ENCODE results near the gene TM2D1.

TM2D1 gene

GRCh38 chr1:61670016-61670415, 54.9 kb downstream of the TM2D1 start:
- no peaks in the 10 kb centered on the region for H3K36me3 ChIP-seq (ENCODE audit: control insufficient read depth, insufficient read depth, low read length)
- no peaks in the 10 kb centered on the region for H3K27me3 ChIP-seq (ENCODE audit: control insufficient read depth, insufficient read depth, low read length)
- H3K4me3 ChIP-seq (ENCODE audit: low read depth, low read length) = no peak overlapping the region
- H3K9me3 ChIP-seq (ENCODE audit: control insufficient read depth, insufficient read depth, low read length) = no peaks in the 10 kb centered on the region
- H3K4me1 ChIP-seq (ENCODE audit: control insufficient read depth, insufficient read depth, low read length) = no peaks in the 10 kb centered on the region
- H3K9ac ChIP-seq (ENCODE audit: low read depth, low read length) = no peak overlapping the region

GRCh38 chr1:61659061-61659460, 65.9 kb downstream of the TM2D1 start:
- H3K9ac ChIP-seq (ENCODE audit: low read depth, low read length) = no peak overlapping the region
- no peaks in the 10 kb centered on the region for H3K36me3 ChIP-seq (ENCODE audit: control insufficient read depth, insufficient read depth, low read length)
- H3K4me3 ChIP-seq (ENCODE audit: low read depth, low read length) = no peak overlapping the region
- H3K27me3 ChIP-seq (ENCODE audit: control insufficient read depth, insufficient read depth, low read length) = no peaks in the 10 kb centered on the region
- no peaks in the 10 kb centered on the region for H3K9me3 ChIP-seq (ENCODE audit: control insufficient read depth, insufficient read depth, low read length)
- H3K4me1 ChIP-seq (ENCODE audit: control insufficient read depth, insufficient read depth, low read length) = no peaks in the 10 kb centered on the region

- no peak overlapping the region for H3K4me3 ChIP-seq (ENCODE audit: low read depth, low read length)
- H3K36me3 ChIP-seq (ENCODE audit: control insufficient read depth, insufficient read depth, low read length) = no peaks in the 10 kb centered on the region
- no peaks in the 10 kb centered on the region for H3K4me1 ChIP-seq (ENCODE audit: control insufficient read depth, insufficient read depth, low read length)
- no peaks in the 10 kb centered on the region for H3K27me3 ChIP-seq (ENCODE audit: control insufficient read depth, insufficient read depth, low read length)
- no peaks in the 10 kb centered on the region for H3K9me3 ChIP-seq (ENCODE audit: control insufficient read depth, insufficient read depth, low read length)
- H3K9ac ChIP-seq (ENCODE audit: low read depth, low read length) = no peak overlapping the region
These were observed 69.5 kb downstream of the TM2D1 start for GRCh38 chr1:61655453-61655852.

- H3K4me3 ChIP-seq (ENCODE audit: low read depth, low read length) = no peak overlapping the region
- no peaks in the 10 kb centered on the region for H3K9me3 ChIP-seq (ENCODE audit: control insufficient read depth, insufficient read depth, low read length)
These were observed 70.9 kb downstream of the TM2D1 start for GRCh38 chr1:61654067-61654466.

GRCh38 chr1:61648983-61649742, 75.8 kb downstream of the TM2D1 start:
- Histone ChIP-seq H3K9me3 (ENCODE audit: control insufficient read depth, insufficient read depth, low read length) (no peaks in the 10 kb centered on the region), H3K4me3 (ENCODE audit: low read depth, low read length) (no peak overlapping the region), H3K36me3 (ENCODE audit: control insufficient read depth, insufficient read depth, low read length) (no peaks in the 10 kb centered on the region), H3K27me3 (ENCODE audit: control insufficient read depth, insufficient read depth, low read length) (no peaks in the 10 kb centered on the region), H3K9ac (ENCODE audit: low read depth, low read length) (no peak overlapping the region), H3K4me1 (ENCODE audit: control insufficient read depth, insufficient read depth, low read length) (no peaks in the 10 kb centered on the region)

More at GRCh38 chr1:61654067-61654466, 70.9 kb downstream of the TM2D1 start:
- Histone ChIP-seq H3K4me1 (ENCODE audit: control insufficient read depth, insufficient read depth, low read length) (no peaks in the 10 kb centered on the region), H3K27me3 (ENCODE audit: control insufficient read depth, insufficient read depth, low read length) (no peaks in the 10 kb centered on the region), H3K9ac (ENCODE audit: low read depth, low read length) (no peak overlapping the region), H3K36me3 (ENCODE audit: control insufficient read depth, insufficient read depth, low read length) (no peaks in the 10 kb centered on the region)

- Histone ChIP-seq H3K9ac (ENCODE audit: low read depth, low read length) (no peak overlapping the region), H3K27me3 (ENCODE audit: control insufficient read depth, insufficient read depth, low read length) (no peaks in the 10 kb centered on the region), H3K4me1 (ENCODE audit: control insufficient read depth, insufficient read depth, low read length) (no peaks in the 10 kb centered on the region), H3K4me3 (ENCODE audit: low read depth, low read length) (no peak overlapping the region), H3K36me3 (ENCODE audit: control insufficient read depth, insufficient read depth, low read length) (no peaks in the 10 kb centered on the region), H3K9me3 (ENCODE audit: control insufficient read depth, insufficient read depth, low read length) (no peaks in the 10 kb centered on the region)
These were observed 77.8 kb downstream of the TM2D1 start for GRCh38 chr1:61647142-61647541.

GRCh38 chr1:61645476-61645875, 79.5 kb downstream of the TM2D1 start:
- H3K27me3 ChIP-seq (ENCODE audit: control insufficient read depth, insufficient read depth, low read length) = no peaks in the 10 kb centered on the region
- H3K4me3 ChIP-seq (ENCODE audit: low read depth, low read length) = no peak overlapping the region
- no peaks in the 10 kb centered on the region for H3K9me3 ChIP-seq (ENCODE audit: control insufficient read depth, insufficient read depth, low read length)
- no peaks in the 10 kb centered on the region for H3K36me3 ChIP-seq (ENCODE audit: control insufficient read depth, insufficient read depth, low read length)
- H3K4me1 ChIP-seq (ENCODE audit: control insufficient read depth, insufficient read depth, low read length) = no peaks in the 10 kb centered on the region
- no peak overlapping the region for H3K9ac ChIP-seq (ENCODE audit: low read depth, low read length)

- Histone ChIP-seq H3K4me3 (ENCODE audit: low read depth, low read length) (no peak overlapping the region), H3K9me3 (ENCODE audit: control insufficient read depth, insufficient read depth, low read length) (no peaks in the 10 kb centered on the region), H3K4me1 (ENCODE audit: control insufficient read depth, insufficient read depth, low read length) (no peaks in the 10 kb centered on the region), H3K9ac (ENCODE audit: low read depth, low read length) (no peak overlapping the region), H3K36me3 (ENCODE audit: control insufficient read depth, insufficient read depth, low read length) (no peaks in the 10 kb centered on the region), H3K27me3 (ENCODE audit: control insufficient read depth, insufficient read depth, low read length) (no peaks in the 10 kb centered on the region)
These were observed 80.6 kb downstream of the TM2D1 start for GRCh38 chr1:61644303-61644702.

- no peak overlapping the region for H3K9ac ChIP-seq (ENCODE audit: low read depth, low read length)
- no peaks in the 10 kb centered on the region for H3K4me1 ChIP-seq (ENCODE audit: control insufficient read depth, insufficient read depth, low read length)
- no peaks in the 10 kb centered on the region for H3K36me3 ChIP-seq (ENCODE audit: control insufficient read depth, insufficient read depth, low read length)
- H3K27me3 ChIP-seq (ENCODE audit: control insufficient read depth, insufficient read depth, low read length) = no peaks in the 10 kb centered on the region
- H3K4me3 ChIP-seq (ENCODE audit: low read depth, low read length) = no peak overlapping the region
- H3K9me3 ChIP-seq (ENCODE audit: control insufficient read depth, insufficient read depth, low read length) = no peaks in the 10 kb centered on the region
These were observed 82.3 kb downstream of the TM2D1 start for GRCh38 chr1:61642475-61643232.

GRCh38 chr1:61641578-61642336, 83.2 kb downstream of the TM2D1 start:
- no peaks in the 10 kb centered on the region for H3K36me3 ChIP-seq (ENCODE audit: control insufficient read depth, insufficient read depth, low read length)
- H3K27me3 ChIP-seq (ENCODE audit: control insufficient read depth, insufficient read depth, low read length) = no peaks in the 10 kb centered on the region
- H3K9ac ChIP-seq (ENCODE audit: low read depth, low read length) = no peak overlapping the region
- peaks cover 4% of the 10 kb centered on the region for H3K4me1 ChIP-seq (ENCODE audit: control insufficient read depth, insufficient read depth, low read length)
- H3K9me3 ChIP-seq (ENCODE audit: control insufficient read depth, insufficient read depth, low read length) = no peaks in the 10 kb centered on the region
- H3K4me3 ChIP-seq (ENCODE audit: low read depth, low read length) = no peak overlapping the region

GRCh38 chr1:61640531-61641530, 84.1 kb downstream of the TM2D1 start:
- Histone ChIP-seq H3K9ac (ENCODE audit: low read depth, low read length) (no peak overlapping the region), H3K4me3 (ENCODE audit: low read depth, low read length) (no peak overlapping the region), H3K27me3 (ENCODE audit: control insufficient read depth, insufficient read depth, low read length) (no peaks in the 10 kb centered on the region), H3K36me3 (ENCODE audit: control insufficient read depth, insufficient read depth, low read length) (no peaks in the 10 kb centered on the region), H3K4me1 (ENCODE audit: control insufficient read depth, insufficient read depth, low read length) (peaks cover 4% of the 10 kb centered on the region), H3K9me3 (ENCODE audit: control insufficient read depth, insufficient read depth, low read length) (no peaks in the 10 kb centered on the region)

Data from iPS-15b (cell line).